Fibroblast of the aortic adventitia (primary cell): ENCODE results near the gene DAZAP2. TPM values are rescaled to one million over a fixed set of nuclear protein-coding genes. Genes with fewer than 3 reads are reported as not detected.
"Not testable (repeated sequence)": the region's sequence is repeated elsewhere in the genome, so short reads cannot be mapped to it uniquely, and the experiment has no call there.

Source experiments
- DNase-seq: peaks from one replicate; pipeline ENCODE4 v3.0.0-alpha.2; 2010; ENCODE audit warnings: low read depth
- H3K4me3 ChIP-seq: 2 replicates; pipeline ENCODE4 v1.5.1; 2011; ENCODE audit warnings: low read depth, mild to moderate bottlenecking, control low read depth, low read length, moderate library complexity
- total RNA-seq: library from RNA; depleted of rRNA; stranded (reverse); fragments of >200 nt; gene quantifications from 2 replicates; pipeline ENCODE4 v1.2.3, GENCODE V29; 2012; ENCODE audit warnings: low replicate concordance
- TF ChIP-seq, protein P1 (sequence below): IDR thresholded peaks from 2 replicates; pipeline ENCODE4 v1.5.1; 2011; ENCODE audit warnings: mild to moderate bottlenecking, low read length, control low read depth, inconsistent platforms; ENCODE audit not compliant: insufficient read depth

The DAZAP2 gene
- total RNA-seq, 1 donor: 125 TPM

- DNase-seq: no peak
- H3K4me3 ChIP-seq: no peak overlapping the region
- TF ChIP-seq, protein P1, sequence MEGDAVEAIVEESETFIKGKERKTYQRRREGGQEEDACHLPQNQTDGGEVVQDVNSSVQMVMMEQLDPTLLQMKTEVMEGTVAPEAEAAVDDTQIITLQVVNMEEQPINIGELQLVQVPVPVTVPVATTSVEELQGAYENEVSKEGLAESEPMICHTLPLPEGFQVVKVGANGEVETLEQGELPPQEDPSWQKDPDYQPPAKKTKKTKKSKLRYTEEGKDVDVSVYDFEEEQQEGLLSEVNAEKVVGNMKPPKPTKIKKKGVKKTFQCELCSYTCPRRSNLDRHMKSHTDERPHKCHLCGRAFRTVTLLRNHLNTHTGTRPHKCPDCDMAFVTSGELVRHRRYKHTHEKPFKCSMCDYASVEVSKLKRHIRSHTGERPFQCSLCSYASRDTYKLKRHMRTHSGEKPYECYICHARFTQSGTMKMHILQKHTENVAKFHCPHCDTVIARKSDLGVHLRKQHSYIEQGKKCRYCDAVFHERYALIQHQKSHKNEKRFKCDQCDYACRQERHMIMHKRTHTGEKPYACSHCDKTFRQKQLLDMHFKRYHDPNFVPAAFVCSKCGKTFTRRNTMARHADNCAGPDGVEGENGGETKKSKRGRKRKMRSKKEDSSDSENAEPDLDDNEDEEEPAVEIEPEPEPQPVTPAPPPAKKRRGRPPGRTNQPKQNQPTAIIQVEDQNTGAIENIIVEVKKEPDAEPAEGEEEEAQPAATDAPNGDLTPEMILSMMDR: no peak
Measured at GRCh38 chr12:51264297-51264696, 25.7 kb downstream of the DAZAP2 start.

GRCh38 chr12:51265024-51265423 is 26.4 kb downstream of the DAZAP2 start:
- H3K4me3 ChIP-seq: no peak overlapping the region
- no peak for DNase-seq
- TF ChIP-seq, protein P1: no peak

DNA sequence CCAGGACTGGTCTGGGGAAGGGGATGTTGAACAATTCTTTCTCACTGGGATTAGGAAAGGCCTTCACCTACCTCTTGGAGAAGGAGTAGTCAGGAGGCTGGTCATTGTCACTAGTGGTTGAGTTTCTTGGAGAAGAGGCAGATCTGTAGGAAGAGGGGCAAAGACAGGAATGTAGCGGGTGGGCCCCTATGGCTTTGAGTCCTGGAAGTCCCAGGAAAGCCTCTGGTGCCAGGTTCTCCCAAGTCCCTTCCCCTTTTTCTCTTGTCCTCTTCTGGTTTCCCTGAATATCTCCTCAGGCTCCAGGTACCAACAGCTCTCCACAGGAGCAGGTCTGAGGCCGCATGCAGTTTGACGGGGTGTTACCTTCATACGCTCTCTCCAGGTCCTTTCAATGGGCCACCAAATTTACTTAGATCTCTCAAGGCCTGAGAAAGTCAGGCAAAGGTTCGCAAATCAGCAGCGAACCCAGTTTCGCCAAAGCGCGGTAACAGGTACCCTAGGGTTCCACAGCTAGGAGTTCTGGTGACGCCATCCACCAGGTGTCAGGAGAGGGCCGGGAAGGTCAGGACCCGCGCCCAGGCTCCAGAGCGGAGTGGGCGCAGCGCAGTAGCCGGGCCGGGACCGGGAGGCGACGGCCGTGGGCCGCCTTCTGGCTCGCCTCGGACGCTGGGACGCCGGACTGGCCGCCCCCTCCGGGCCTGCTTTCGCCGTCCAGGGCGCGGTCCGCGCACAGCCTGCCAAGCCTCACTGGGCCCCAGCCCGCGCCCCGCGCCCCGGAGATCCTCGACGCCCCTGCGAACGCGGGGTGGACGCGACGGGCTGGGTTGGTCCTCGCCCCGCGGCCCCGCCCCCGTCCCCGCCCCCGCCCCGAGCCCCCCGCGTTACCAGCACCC is 30.8 kb downstream of the DAZAP2 start:
- TF ChIP-seq, protein P1: peak; percentile 44
- DNase-seq: peak; percentile 49
- H3K4me3 ChIP-seq: peak overlapping the region; percentile 76

- H3K4me3 ChIP-seq: peak within 1 kb of the TSS; percentile 76
- DNase-seq: peak; percentile 26
Measured at GRCh38 chr12:51270067-51270950, 31.7 kb downstream of the DAZAP2 start, which contains the start of gene SMAGP. Gene SMAGP, minus strand, starts transcription at chr12:51270415. Its CDS starts 1,137 bp downstream, at chr12:51269278.

GRCh38 chr12:51270951-51271518 is 32.4 kb downstream of the DAZAP2 start:
- peak; percentile 77 for DNase-seq
- peak overlapping the region; percentile 76 for H3K4me3 ChIP-seq
- TF ChIP-seq, protein P1: no peak

More at GRCh38 chr12:51270067-51270950, 31.7 kb downstream of the DAZAP2 start, which contains the start of gene SMAGP:
- TF ChIP-seq, protein P1: no peak

DNA sequence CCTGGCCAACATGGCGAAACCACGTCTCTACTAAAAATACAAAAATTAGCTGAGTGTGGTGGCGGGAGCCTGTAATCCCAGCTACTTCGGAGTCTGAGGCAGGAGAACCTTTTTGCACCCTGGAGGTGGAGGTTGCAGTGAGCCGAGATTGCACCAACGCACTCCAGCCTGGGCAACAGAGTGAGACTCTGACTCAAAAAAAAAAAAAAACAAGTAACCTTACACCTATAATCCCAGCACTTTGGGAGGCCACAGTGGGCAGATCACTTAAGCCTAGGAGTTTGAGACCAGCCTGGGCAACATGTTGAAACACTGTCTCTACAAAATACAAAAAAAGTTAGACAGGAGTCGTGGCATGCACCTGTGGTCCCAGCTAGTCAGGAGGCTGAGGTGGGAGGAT is 34.2 kb downstream of the DAZAP2 start:
- H3K4me3 ChIP-seq, DNase-seq: not testable (repeated sequence)

DNA sequence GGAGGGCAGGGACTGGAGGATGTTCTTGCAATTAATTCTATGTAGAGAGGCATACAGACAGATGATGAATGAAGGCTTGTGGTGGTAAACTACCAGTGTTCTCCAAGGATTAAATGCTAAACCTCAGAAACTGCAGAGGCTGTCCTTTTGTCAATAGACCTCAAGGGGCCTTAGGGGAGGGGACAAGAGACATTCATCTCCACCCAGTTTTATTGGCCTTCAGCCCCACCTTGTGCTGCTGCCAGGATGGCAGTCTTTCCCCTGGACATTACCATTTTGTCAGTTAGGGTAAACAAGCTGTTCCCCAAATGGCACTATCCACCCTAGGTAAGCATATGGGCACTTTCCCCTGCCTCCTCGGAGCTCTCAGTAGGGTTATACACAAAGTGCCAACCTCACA is 36.5 kb downstream of the DAZAP2 start:
- no peak for DNase-seq
- H3K4me3 ChIP-seq: no peak overlapping the region
- TF ChIP-seq, protein P1: no peak
